ENCODE data around the gene B2M. TPM values are rescaled to one million over a fixed set of nuclear protein-coding genes. Genes with fewer than 3 reads are reported as not detected.
"Not testable (repeated sequence)": the region's sequence is repeated elsewhere in the genome, so short reads cannot be mapped to it uniquely, and the experiment has no call there.

The B2M gene
- polyA plus RNA-seq, 1 donor = 2,256 TPM

DNA sequence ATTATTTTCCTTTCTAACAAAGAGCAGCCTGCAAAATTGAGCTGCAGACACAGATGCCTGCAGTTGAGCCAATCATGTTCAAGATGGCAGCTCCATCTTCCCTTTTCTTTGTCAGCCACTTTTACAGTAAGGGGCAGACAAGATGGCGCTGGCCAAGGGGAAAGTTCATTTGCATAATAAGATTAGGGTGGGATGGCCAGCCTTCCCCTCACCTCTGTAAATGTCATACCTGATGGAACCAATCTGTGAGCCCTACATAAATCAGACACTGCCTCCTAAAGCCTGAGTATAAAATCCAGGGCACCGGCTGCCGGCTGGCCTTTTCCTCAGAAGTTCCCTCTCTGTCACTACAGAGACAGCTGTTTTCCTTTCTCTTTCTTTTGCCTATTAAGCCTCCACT, 16.0 kb upstream of the B2M start:
- Histone ChIP-seq H3K36me3 (ENCODE audit: control insufficient read depth, insufficient read depth, low read length) (no peaks in the 10 kb centered on the region), H3K4me3 (ENCODE audit: low read length) (no peak overlapping the region), H3K27me3 (ENCODE audit: control insufficient read depth, insufficient read depth, low read length) (no peaks in the 10 kb centered on the region), H3K4me1 (ENCODE audit: control insufficient read depth, insufficient read depth, low read length) (no peaks in the 10 kb centered on the region), H3K27ac (ENCODE audit: low read length) (no peak overlapping the region), H3K9me3 (ENCODE audit: control insufficient read depth, low read depth, low read length) (no peaks in the 10 kb centered on the region)
- DNase-seq = no peak
- WGBS (ENCODE audit: insufficient coverage, low lambda C conversion rate) = no CpG with 5 or more reads among the region's 3 CpGs

DNA sequence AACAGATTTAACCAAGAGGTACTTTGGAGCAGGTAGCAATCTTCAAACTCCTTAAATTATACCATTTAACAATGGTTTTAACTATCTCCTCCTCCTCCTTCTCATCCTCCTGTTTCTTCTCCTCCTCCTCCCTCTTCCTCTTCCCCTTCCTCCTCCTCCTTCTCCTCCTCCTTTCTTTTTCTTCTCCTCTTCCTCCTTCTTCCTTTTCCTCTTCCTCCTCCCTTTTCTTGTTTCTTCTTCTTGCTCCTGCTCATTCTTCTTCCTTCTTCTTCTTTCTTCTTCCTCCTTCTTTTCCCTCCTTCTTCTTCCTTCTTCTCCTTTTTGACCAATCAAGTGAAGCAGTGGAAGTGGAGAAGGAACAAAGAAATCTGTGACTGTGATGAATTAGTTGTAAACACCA, 14.3 kb upstream of the B2M start:
- Histone ChIP-seq H3K4me1 (ENCODE audit: control insufficient read depth, insufficient read depth, low read length) (no peaks in the 10 kb centered on the region), H3K36me3 (ENCODE audit: control insufficient read depth, insufficient read depth, low read length) (no peaks in the 10 kb centered on the region), H3K27ac (ENCODE audit: low read length) (no peak overlapping the region), H3K9me3 (ENCODE audit: control insufficient read depth, low read depth, low read length) (no peaks in the 10 kb centered on the region), H3K4me3 (ENCODE audit: low read length) (no peak overlapping the region), H3K27me3 (ENCODE audit: control insufficient read depth, insufficient read depth, low read length) (no peaks in the 10 kb centered on the region)
- no peak for DNase-seq

DNA sequence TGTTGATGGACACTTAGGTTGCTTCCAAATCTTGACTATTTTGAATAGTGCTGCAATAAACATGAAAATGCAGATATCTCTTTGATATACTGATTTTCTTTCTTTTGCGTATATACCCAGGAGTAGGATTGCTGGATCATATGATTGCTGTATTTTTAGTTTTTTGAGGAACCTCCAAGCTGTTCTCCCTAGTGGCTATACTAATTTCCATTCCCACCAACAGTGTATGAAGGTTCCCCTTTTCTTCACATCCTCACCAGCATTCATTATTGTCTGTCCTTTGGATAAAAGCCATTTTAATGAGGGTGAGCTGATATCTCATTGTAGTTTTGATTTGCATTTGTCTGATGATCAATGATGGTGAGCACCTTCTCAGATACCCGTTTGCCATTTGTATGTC, 12.7 kb upstream of the B2M start:
- no CpG with 5 or more reads among the region's 2 CpGs for whole genome bisulfite sequencing (ENCODE audit: insufficient coverage, low lambda C conversion rate)
- Histone ChIP-seq H3K9me3 (ENCODE audit: control insufficient read depth, low read depth, low read length) (no peaks in the 10 kb centered on the region), H3K4me3 (ENCODE audit: low read length) (no peak overlapping the region), H3K27ac (ENCODE audit: low read length) (no peak overlapping the region), H3K27me3 (ENCODE audit: control insufficient read depth, insufficient read depth, low read length) (no peaks in the 10 kb centered on the region), H3K36me3 (ENCODE audit: control insufficient read depth, insufficient read depth, low read length) (no peaks in the 10 kb centered on the region), H3K4me1 (ENCODE audit: control insufficient read depth, insufficient read depth, low read length) (no peaks in the 10 kb centered on the region)
- DNase-seq = no peak

DNA sequence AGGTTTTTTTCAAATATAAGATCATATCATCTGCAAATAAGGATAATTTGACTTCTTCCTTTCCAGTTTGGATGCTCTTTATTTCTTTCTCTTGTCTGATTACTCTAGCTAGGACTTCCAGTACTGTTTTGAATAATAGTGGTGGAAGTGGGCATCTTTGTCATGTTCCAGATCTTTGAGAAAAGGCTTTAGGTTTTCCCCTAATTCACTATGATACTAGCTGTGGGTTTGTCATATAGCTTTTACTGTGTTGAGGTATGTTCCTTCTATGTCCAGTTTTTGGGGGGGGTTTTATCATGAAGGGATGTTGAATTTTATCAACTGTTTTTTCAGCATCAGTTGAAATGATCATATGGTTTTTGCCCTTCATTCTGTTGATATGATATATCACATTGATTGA, 10.6 kb upstream of the B2M start:
- H3K9me3 ChIP-seq (ENCODE audit: control insufficient read depth, low read depth, low read length); DNase-seq; H3K27ac ChIP-seq (ENCODE audit: low read length); H3K27me3 ChIP-seq (ENCODE audit: control insufficient read depth, insufficient read depth, low read length); H3K4me1 ChIP-seq (ENCODE audit: control insufficient read depth, insufficient read depth, low read length); H3K36me3 ChIP-seq (ENCODE audit: control insufficient read depth, insufficient read depth, low read length); H3K4me3 ChIP-seq (ENCODE audit: low read length): not testable (repeated sequence)

DNA sequence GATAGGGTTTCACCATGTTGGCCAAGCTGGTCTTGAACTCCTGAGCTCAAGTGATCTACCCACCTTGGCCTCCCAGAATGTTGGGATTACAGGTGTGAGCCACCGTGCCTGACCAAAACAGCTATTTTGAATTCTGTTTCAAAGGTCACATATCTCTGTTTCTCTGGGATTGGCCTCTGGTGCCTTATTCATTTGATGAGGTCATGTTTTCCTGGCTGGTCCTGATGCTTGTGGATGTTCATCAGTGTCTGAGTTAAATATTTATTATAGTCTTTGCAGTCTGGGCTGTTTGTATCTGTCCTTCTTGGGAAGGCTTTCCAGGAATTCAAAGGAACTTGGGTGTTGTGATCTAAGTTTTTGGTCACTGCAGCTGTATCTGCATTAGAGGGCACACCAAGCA, 5.3 kb upstream of the B2M start:
- H3K27ac ChIP-seq (ENCODE audit: low read length) = peak overlapping the region; percentile 97
- DNase-seq = peak in 1 of 2 donors; percentile 47
- H3K27me3 ChIP-seq (ENCODE audit: control insufficient read depth, insufficient read depth, low read length) = no peaks in the 10 kb centered on the region
- H3K4me3 ChIP-seq (ENCODE audit: low read length) = no peak overlapping the region
- no peaks in the 10 kb centered on the region for H3K9me3 ChIP-seq (ENCODE audit: control insufficient read depth, low read depth, low read length)
- no CpG with 5 or more reads among the region's 1 CpG for WGBS (ENCODE audit: insufficient coverage, low lambda C conversion rate)
- no peaks in the 10 kb centered on the region for H3K36me3 ChIP-seq (ENCODE audit: control insufficient read depth, insufficient read depth, low read length)
- H3K4me1 ChIP-seq (ENCODE audit: control insufficient read depth, insufficient read depth, low read length) = peaks cover 29% of the 10 kb centered on the region

DNA sequence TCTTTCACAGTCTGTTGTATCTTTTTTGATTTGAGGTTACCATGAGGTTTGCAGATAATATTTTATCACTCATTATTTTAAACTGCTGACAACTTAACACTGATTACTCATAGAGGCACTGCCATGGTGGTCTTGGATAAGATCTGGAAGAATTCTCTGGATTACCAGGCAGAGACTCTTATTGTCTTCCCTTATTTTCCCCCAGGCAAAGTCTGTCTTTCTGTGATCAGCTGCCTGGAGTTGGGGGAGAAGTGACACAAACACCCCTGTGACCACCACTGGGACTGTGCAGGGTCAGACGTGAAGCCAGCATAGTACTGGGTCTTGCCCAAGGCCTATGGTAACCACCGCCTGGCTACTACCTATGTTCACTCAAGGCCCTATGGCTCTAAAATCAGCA, 4.9 kb upstream of the B2M start:
- H3K27ac ChIP-seq (ENCODE audit: low read length) = peak overlapping the region; percentile 97

DNA sequence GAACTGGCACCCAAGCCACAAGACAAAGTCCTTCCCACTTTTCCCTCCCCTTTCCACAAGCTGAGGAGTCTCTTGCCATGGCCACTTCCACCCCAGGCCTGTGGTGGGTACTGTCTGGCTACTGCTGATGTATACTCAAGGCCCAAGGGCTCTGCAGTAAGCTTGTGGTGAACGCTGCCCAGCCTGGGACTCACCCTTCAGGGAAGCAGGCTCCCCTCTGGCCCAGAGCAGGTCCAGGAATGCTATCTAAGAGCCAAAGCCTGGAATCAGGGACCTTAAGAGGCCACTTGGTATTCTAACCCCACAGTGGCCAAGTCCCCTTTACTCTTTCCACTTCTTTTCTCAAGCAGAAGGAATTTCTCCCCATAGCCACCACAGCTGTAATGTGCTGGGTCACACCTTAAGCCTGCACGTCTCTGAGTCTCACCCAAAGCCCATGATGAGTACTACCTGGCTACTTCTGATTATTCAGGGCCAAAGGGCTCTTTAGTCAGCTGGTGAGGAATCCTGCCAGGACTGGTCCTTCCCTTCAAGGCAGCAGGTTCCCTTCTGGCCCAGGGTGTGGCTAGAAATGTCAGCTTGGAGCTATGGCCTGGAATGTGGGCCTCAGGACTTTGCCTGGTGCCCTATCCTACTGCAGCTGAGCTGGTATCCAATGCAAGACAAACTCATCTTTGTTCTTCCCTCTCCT, 4.2 kb upstream of the B2M start:
- Histone ChIP-seq H3K36me3 (ENCODE audit: control insufficient read depth, insufficient read depth, low read length) (no peaks in the 10 kb centered on the region), H3K4me1 (ENCODE audit: control insufficient read depth, insufficient read depth, low read length) (peaks cover 29% of the 10 kb centered on the region), H3K27me3 (ENCODE audit: control insufficient read depth, insufficient read depth, low read length) (no peaks in the 10 kb centered on the region), H3K4me3 (ENCODE audit: low read length) (no peak overlapping the region), H3K27ac (ENCODE audit: low read length) (peak overlapping the region; percentile 97), H3K9me3 (ENCODE audit: control insufficient read depth, low read depth, low read length) (no peaks in the 10 kb centered on the region)
- WGBS (ENCODE audit: insufficient coverage, low lambda C conversion rate) = no CpG with 5 or more reads among the region's 2 CpGs
- DNase-seq = peak; percentile 92 to 96

More for the DNA sequence above, 4.9 kb upstream of the B2M start:
- Histone ChIP-seq H3K27me3 (ENCODE audit: control insufficient read depth, insufficient read depth, low read length) (no peaks in the 10 kb centered on the region), H3K4me1 (ENCODE audit: control insufficient read depth, insufficient read depth, low read length) (peaks cover 29% of the 10 kb centered on the region), H3K9me3 (ENCODE audit: control insufficient read depth, low read depth, low read length) (no peaks in the 10 kb centered on the region), H3K36me3 (ENCODE audit: control insufficient read depth, insufficient read depth, low read length) (no peaks in the 10 kb centered on the region), H3K4me3 (ENCODE audit: low read length) (no peak overlapping the region)
- peak in 1 of 2 donors; percentile 20 for DNase-seq
- no CpG with 5 or more reads among the region's 2 CpGs for WGBS (ENCODE audit: insufficient coverage, low lambda C conversion rate)

DNA sequence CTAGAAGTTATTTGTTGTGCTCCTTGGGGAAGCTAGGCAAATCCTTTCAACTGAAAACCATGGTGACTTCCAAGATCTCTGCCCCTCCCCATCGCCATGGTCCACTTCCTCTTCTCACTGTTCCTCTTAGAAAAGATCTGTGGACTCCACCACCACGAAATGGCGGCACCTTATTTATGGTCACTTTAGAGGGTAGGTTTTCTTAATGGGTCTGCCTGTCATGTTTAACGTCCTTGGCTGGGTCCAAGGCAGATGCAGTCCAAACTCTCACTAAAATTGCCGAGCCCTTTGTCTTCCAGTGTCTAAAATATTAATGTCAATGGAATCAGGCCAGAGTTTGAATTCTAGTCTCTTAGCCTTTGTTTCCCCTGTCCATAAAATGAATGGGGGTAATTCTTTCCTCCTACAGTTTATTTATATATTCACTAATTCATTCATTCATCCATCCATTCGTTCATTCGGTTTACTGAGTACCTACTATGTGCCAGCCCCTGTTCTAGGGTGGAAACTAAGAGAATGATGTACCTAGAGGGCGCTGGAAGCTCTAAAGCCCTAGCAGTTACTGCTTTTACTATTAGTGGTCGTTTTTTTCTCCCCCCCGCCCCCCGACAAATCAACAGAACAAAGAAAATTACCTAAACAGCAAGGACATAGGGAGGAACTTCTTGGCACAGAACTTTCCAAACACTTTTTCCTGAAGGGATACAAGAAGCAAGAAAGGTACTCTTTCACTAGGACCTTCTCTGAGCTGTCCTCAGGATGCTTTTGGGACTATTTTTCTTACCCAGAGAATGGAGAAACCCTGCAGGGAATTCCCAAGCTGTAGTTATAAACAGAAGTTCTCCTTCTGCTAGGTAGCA, 851 bp upstream of the B2M start:
- H3K27me3 ChIP-seq (ENCODE audit: control insufficient read depth, insufficient read depth, low read length) = no peaks in the 10 kb centered on the region
- H3K4me3 ChIP-seq (ENCODE audit: low read length) = peak overlapping the region; percentile 95
- peak in 1 of 2 donors; percentile 67 for DNase-seq
- peaks cover 33% of the 10 kb centered on the region for H3K4me1 ChIP-seq (ENCODE audit: control insufficient read depth, insufficient read depth, low read length)
- H3K36me3 ChIP-seq (ENCODE audit: control insufficient read depth, insufficient read depth, low read length) = peaks cover 9% of the 10 kb centered on the region
- H3K27ac ChIP-seq (ENCODE audit: low read length) = peak overlapping the region; percentile 100
- 60% methylated on average over 1 of the region's 11 CpGs for WGBS (ENCODE audit: insufficient coverage, low lambda C conversion rate)
- H3K9me3 ChIP-seq (ENCODE audit: control insufficient read depth, low read depth, low read length) = peaks cover 2% of the 10 kb centered on the region

DNA sequence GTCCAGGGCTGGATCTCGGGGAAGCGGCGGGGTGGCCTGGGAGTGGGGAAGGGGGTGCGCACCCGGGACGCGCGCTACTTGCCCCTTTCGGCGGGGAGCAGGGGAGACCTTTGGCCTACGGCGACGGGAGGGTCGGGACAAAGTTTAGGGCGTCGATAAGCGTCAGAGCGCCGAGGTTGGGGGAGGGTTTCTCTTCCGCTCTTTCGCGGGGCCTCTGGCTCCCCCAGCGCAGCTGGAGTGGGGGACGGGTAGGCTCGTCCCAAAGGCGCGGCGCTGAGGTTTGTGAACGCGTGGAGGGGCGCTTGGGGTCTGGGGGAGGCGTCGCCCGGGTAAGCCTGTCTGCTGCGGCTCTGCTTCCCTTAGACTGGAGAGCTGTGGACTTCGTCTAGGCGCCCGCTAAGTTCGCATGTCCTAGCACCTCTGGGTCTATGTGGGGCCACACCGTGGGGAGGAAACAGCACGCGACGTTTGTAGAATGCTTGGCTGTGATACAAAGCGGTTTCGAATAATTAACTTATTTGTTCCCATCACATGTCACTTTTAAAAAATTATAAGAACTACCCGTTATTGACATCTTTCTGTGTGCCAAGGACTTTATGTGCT, 527 bp downstream of the B2M start:
- peaks cover 2% of the 10 kb centered on the region for H3K9me3 ChIP-seq (ENCODE audit: control insufficient read depth, low read depth, low read length)
- H3K36me3 ChIP-seq (ENCODE audit: control insufficient read depth, insufficient read depth, low read length) = peaks cover 22% of the 10 kb centered on the region
- peak overlapping the region; percentile 100 for H3K27ac ChIP-seq (ENCODE audit: low read length)
- WGBS (ENCODE audit: insufficient coverage, low lambda C conversion rate) = 0% methylated on average over 1 of the region's 46 CpGs
- H3K4me1 ChIP-seq (ENCODE audit: control insufficient read depth, insufficient read depth, low read length) = peaks cover 22% of the 10 kb centered on the region
- H3K4me3 ChIP-seq (ENCODE audit: low read length) = peak overlapping the region; percentile 95
- peak; percentile 63 to 87 for DNase-seq
- no peaks in the 10 kb centered on the region for H3K27me3 ChIP-seq (ENCODE audit: control insufficient read depth, insufficient read depth, low read length)

DNA sequence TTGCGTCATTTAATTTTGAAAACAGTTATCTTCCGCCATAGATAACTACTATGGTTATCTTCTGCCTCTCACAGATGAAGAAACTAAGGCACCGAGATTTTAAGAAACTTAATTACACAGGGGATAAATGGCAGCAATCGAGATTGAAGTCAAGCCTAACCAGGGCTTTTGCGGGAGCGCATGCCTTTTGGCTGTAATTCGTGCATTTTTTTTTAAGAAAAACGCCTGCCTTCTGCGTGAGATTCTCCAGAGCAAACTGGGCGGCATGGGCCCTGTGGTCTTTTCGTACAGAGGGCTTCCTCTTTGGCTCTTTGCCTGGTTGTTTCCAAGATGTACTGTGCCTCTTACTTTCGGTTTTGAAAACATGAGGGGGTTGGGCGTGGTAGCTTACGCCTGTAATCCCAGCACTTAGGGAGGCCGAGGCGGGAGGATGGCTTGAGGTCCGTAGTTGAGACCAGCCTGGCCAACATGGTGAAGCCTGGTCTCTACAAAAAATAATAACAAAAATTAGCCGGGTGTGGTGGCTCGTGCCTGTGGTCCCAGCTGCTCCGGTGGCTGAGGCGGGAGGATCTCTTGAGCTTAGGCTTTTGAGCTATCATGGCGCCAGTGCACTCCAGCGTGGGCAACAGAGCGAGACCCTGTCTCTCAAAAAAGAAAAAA, 1.2 kb downstream of the B2M start:
- DNase-seq = peak; percentile 82 to 87
- Histone ChIP-seq H3K27me3 (ENCODE audit: control insufficient read depth, insufficient read depth, low read length) (no peaks in the 10 kb centered on the region), H3K9me3 (ENCODE audit: control insufficient read depth, low read depth, low read length) (peaks cover 4% of the 10 kb centered on the region), H3K4me1 (ENCODE audit: control insufficient read depth, insufficient read depth, low read length) (peaks cover 19% of the 10 kb centered on the region), H3K4me3 (ENCODE audit: low read length) (peak overlapping the region; percentile 95), H3K27ac (ENCODE audit: low read length) (peak overlapping the region; percentile 100), H3K36me3 (ENCODE audit: control insufficient read depth, insufficient read depth, low read length) (peaks cover 28% of the 10 kb centered on the region)
- WGBS (ENCODE audit: insufficient coverage, low lambda C conversion rate) = 66% methylated on average over 7 of the region's 24 CpGs
